SW480 (cell line): ENCODE results near the gene OR5K2.

Source experiments
- DNase-seq: peaks from one replicate; pipeline ENCODE4 v3.0.0-alpha.2; 2016; ENCODE audit warnings: low spot score

The OR5K2 gene

DNA sequence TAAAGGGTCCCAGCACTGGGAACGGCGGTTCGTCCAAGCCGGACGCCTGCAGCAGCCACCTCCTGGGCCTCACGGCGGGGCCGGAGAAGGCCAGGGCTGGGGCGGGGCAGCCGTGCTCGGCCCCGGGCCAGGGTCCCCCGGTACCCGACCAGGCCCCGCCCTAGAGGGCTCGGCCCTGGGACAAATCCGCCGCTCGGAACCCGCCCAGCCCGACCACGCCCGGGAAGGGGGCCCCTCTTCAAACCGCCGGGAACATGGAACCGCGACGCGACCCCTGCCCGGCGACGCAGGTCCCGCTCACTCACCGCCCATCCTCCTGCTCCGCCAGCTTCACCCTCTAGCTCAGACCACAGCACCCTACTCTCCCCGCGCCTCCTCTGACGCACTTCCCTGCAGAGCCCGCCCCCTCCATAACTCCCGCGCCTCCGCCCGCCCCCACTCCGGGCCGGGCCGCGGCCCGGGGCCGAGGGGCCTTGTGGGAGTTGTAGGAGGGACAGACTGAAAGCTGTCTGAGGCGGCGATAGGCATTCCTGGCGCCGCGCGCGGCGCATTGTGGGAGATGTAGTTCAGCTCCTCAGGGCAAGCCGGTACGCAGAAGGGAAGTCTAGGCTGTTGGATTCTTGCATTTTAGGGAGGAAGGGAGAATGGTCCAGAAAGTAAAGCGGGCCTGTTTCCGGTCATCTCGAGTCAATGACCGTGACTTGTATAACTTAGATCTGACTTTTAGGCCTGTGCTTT, 25.2 kb downstream of the OR5K2 start, which contains the start of gene CLDND1:
CLDND1 (minus strand) TSS at position 359 of the 738 bp plus-strand sequence. CDS start 1,478 bp downstream, outside the sequence.
- DNase-seq: peak; percentile 92

DNA sequence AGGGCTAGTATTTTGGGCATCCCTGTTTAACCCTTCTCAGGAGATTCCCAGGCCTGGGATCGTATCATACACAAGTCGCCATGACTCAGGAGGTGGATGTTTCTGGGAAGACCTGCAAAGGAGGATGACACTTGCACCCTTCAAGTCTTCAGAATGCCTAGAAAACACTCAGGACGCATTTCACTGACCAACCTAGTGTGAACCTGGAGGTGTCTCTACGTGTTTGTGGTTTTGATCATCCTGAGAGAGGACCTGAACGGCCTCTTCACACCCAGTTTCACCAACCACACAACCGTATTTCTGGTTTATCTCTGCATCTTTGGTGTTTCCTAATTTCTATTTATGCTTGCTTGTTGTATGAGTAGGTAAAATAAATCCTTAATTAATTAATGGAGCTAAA, 28.0 kb downstream of the OR5K2 start:
- no peak for DNase-seq

DNA sequence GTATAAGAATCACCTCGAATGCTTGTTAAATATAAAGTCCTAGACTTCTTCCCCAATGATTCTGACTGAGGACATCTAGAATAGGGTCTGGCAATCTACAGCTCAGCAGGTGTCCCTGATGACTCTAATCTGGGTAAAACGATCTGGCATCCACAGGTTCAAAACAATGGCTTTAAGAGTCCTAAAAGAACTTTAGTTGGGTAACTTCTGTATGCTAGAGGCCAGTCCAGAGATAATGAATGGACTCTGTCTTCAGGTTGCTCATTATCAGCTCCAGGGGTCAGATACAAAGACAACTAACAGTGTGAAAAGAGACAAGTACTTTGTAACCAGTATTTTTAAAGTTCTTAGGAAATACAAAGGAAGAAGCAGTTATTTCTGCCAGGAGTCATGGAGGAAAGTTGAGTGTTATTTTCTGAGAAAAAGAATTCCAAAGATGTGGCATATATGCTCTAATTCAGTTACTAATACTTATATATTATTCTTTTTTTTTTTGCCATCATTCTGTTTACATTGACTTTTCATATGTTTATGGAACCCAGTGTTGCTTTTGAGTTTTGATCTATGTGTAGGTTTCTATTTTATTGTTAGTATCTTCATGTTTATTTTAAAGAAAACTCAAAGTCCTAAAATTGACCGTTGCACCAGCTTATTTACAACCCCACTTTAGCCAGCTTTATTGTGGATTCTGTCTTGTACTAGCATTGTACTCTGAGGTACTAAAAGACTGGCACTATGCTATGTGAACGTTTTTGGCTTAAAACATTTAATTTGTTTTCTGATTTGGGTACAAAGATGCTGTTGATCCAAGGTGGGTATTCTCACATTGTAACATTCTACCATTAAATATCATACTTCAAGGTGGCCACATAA, 31.2 kb downstream of the OR5K2 start:
- no peak for DNase-seq

DNA sequence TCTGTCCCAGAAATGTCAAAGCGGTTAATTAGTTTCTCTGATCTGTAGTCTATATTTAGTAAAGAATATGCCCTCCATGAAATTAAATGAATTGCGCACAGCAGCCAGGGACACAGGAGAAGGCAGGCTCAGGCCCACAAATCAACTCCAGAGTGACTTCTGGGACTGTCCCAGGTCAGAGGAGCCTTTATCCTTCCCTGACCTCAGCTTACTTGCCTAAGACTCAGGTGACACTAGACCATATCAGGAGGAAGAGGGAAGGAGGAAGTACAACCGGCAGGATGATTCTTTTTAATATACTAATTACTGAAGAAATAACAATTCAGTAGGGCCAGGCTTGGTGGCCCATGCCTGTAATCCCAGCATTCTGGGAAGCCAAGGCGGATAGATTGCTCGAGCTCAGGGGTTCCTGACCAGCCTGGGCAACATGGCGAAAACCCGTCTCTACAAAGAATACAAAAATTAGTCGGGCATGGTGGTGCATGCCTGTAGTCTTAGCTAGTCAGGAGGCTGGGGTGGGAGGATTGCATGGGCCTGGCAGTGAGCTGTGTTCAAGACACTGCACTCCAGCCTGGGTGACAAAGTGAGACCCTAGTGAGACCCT, 32.5 kb downstream of the OR5K2 start:
- no peak for DNase-seq

DNA sequence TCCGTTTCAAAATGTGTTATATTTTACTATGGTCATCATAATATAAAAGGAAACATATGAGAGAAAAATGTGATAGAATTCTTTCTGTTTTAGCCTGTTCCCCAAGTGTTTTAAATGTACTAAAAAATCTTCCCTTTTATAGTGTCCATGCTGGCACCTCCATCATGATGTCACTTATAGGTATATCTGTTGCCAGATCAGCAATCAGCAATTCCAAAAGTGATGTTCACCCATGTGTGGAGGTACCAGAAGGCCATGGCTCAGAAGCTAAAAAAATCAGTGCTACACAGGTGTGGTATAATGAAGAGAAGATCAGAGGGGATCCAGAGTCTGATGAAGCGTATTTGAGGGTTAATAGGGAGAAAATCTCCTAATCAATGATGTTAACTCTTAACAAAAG, 33.2 kb downstream of the OR5K2 start:
- no peak for DNase-seq

DNA sequence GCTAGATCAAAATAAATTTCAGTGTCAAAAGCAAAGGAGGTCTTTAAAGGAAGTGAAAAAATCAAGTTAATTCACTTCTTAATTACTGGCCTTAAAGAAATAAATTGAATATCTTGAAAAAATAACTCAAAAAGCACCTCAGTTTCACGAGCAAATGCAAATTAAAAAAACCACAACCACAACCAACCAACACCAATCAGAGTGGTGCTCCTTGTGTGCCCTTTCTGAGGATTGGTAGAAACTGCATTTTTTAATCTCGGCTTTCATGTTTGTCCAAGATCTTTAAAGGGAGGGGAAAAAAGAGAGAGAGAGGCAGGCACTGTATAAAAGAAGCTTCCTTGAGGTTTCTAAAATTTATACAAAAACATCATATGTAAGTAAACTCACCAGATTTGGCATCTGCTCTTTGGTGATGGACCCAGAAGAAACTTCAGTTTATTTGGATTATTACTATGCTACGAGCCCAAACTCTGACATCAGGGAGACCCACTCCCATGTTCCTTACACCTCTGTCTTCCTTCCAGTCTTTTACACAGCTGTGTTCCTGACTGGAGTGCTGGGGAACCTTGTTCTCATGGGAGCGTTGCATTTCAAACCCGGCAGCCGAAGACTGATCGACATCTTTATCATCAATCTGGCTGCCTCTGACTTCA, 34.3 kb downstream of the OR5K2 start, which contains the start of gene GPR15:
GPR15 (plus strand) TSS at position 357 of the 653 bp plus-strand sequence; CDS start at position 413, 56 bp downstream.
- no peak for DNase-seq

DNA sequence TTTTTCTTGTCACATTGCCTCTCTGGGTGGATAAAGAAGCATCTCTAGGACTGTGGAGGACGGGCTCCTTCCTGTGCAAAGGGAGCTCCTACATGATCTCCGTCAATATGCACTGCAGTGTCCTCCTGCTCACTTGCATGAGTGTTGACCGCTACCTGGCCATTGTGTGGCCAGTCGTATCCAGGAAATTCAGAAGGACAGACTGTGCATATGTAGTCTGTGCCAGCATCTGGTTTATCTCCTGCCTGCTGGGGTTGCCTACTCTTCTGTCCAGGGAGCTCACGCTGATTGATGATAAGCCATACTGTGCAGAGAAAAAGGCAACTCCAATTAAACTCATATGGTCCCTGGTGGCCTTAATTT, 34.8 kb downstream of the OR5K2 start:
- no peak for DNase-seq

DNA sequence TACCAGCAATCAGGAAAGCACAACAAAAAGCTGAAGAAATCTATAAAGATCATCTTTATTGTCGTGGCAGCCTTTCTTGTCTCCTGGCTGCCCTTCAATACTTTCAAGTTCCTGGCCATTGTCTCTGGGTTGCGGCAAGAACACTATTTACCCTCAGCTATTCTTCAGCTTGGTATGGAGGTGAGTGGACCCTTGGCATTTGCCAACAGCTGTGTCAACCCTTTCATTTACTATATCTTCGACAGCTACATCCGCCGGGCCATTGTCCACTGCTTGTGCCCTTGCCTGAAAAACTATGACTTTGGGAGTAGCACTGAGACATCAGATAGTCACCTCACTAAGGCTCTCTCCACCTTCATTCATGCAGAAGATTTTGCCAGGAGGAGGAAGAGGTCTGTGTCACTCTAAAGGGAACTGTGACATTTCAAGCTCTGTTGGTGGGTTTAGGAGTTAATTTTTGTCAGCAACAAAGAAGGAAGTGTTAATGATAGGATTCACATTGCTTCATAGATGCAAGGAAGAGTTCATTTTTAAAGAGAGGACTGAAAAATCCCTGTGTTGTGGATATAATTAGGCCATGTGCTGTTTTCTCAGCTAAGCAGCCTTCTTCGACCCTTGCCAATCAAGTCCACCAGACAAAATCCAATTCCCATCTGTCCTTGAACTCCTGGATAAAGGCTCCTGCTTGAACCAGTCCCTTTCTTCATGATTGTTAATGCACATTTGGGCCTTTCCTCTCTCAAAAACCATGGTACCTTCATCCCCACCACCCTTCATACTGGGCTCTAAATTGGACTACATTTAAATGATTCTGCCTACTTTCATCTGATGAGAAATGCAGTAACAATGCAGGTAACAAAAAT, 35.5 kb downstream of the OR5K2 start:
- DNase-seq: no peak

DNA sequence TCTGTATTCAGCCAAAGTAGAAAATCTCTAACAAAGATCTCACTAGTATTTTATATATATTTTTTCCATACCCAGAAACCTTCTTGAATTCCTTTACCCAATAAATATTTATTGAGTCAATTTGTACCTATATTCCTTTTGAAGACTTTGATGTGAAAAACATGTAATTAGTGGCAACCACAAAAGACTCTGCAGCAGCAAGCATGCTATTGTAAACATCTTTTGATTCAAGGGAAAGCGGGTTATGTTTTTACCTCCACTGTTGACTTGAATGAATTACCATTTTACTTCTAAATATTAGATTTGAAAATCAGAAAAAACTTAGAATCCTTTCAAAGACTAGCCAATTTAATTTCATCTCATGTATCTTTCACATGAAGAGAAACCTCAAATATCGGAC, 36.7 kb downstream of the OR5K2 start:
- no peak for DNase-seq

DNA sequence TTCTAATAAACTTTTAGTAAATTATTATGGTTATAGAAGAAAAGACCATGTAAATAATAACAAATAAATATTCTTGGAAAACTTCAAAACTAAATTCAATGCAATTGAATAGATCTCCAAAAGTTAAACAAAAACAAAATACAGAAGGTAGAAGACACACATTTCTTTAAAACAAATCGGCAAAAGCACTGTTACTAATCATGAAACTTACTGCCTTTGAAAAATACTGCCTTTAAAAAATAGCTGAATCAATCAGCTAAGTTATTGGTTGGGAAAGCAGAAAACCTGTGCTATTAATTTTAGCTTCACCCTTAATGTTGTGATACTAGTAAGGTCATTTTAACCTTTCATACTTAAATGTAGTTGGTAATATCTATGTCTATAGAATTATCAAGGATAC, 37.3 kb downstream of the OR5K2 start:
- no peak for DNase-seq

DNA sequence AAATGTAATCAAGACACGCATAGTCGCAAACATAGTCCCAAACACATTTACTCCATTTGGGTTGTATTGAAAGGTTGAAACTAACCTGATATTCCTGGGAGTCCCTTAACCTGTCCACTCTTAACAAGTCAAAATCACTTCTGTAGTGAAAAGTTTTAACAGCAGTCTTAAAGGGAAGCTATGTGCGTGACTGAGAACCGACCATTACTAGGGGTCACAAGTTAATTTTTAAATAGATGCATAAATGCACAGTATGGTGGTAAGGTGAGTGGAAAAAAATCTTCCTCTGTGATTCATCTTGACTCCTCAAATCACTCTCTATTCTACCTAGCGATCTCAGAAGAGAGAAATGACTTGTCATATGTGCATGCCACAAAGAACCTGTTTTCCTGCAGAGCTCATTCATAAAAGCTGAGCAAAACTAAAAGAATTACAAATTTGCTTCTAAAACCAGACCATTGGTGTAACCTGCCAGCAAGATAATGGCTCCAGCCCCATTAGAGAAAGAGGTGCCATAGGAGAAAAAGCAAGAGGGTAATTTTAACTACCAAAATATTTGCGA, 39.1 kb downstream of the OR5K2 start:
- no peak for DNase-seq

DNA sequence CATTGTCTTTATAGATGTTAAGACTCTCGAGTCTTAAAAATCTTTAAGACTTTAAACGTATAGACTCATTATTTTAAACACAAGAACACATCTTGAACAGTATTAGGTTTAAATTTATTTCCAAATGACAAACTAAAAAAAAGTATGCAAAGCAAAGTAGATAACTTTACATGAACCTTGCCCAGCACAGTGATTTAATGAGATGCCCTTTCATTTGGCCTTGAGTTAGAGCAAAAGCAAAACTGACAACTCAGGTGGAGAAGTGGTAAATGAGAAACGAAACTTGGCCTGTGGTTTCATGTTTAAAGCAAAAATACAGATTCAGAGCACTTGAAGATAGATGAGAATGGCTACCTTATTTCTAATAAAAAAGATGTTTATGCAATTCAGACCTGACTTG, 42.9 kb downstream of the OR5K2 start:
- DNase-seq: no peak

DNA sequence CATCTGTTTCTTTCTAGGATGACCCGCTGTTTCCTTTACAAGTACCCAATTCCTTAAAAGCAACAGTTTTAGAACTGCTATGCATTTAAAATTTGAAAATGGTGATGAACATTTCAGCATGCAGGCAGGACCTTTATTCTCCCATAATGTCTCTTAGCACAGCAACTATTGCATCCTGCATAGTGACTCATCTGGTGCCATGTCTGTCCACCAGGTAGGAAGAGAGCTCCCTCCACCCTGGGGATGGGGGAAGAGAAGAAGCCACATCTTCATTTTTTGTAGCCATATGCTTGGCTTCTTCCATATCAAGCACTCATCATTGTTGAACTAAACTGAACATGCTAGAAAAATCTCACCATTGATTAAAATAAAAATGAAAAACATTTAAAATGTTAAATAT, 44.2 kb downstream of the OR5K2 start:
- no peak for DNase-seq

DNA sequence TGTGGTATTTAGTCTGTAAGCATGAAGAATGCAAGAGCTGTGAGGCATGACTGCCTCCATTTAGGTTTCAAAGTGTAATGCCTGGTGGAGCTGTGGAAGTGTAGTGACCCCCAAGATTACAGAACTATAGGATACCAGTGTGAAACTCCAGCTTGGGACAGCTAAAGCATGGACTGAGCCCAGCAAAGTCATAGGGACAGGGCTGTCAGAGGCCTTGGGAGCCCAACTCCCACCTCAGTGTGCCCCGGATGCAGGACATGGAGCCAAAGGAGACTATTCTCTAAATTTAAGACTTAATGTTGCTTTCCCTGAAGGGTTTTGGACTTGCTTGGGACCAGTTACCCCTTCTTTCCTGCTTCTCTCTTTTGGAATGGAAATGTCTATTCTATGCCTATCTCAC, 45.1 kb downstream of the OR5K2 start:
- no peak for DNase-seq

DNA sequence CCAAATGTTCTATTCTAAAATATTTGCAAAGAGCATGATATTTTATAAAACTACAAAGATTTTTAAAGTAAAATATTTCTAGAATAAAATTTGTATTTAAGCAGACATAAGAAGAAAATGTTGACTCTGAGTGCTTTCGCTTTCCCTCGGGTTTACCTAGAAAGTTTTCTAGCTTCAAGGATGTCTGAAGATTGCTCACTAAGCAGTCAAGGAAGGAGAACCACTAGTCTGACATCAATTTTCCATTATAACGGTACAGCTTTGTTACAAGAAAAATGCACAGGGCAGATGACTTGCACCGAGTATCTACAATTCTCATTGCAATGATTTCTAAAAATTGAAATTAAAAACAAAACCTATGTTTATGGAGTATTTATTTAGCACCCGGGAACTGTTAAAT, 48.5 kb downstream of the OR5K2 start:
- DNase-seq: no peak
